WTC11 (cell line): ENCODE measurements around the gene SCAF8.

ENCODE experiments used
- ATF2 ChIP-seq: sonication (generic); formaldehyde crosslinking; IDR thresholded peaks from 2 replicates; pipeline ENCODE4 v1.8.1; 2022; ENCODE audit warnings: low read depth, missing genetic modification reagents, borderline replicate concordance
- CTCF ChIP-seq: fragments of 200-600 bp; IDR thresholded peaks from 2 replicates; pipeline ENCODE4 v1.8.0; 2022; ENCODE audit warnings: antibody characterized with exemption
- ESRRA ChIP-seq: sonication (generic); formaldehyde crosslinking; IDR thresholded peaks from 2 replicates; pipeline ENCODE4 v1.8.1; 2022; ENCODE audit warnings: mild to moderate bottlenecking, missing genetic modification reagents, borderline replicate concordance
- MAX ChIP-seq: sonication (generic); formaldehyde crosslinking; IDR thresholded peaks from 2 replicates; pipeline ENCODE4 v1.8.0; 2022; ENCODE audit warnings: mild to moderate bottlenecking, missing genetic modification reagents
- NFE2L1 ChIP-seq: sonication (generic); formaldehyde crosslinking; IDR thresholded peaks from 2 replicates; pipeline ENCODE4 v1.8.1; 2023; ENCODE audit warnings: missing genetic modification reagents
- NFYB ChIP-seq: sonication (generic); formaldehyde crosslinking; conservative IDR thresholded peaks from 2 replicates; pipeline ENCODE4 v1.8.0; 2022; ENCODE audit warnings: low read depth, missing genetic modification reagents
- PRDM15 ChIP-seq: sonication (generic); formaldehyde crosslinking; IDR thresholded peaks from 2 replicates; pipeline ENCODE4 v1.8.0; 2022; ENCODE audit warnings: missing genetic modification reagents
- PREB ChIP-seq: sonication (generic); formaldehyde crosslinking; IDR thresholded peaks from 2 replicates; pipeline ENCODE4 v1.8.1; 2022; ENCODE audit warnings: mild to moderate bottlenecking, missing genetic modification reagents, moderate library complexity, borderline replicate concordance
- SP1 ChIP-seq: sonication (generic); formaldehyde crosslinking; conservative IDR thresholded peaks from 2 replicates; pipeline ENCODE4 v1.8.1; 2022; ENCODE audit warnings: missing genetic modification reagents
- TEAD1 ChIP-seq: sonication (generic); formaldehyde crosslinking; IDR thresholded peaks from 2 replicates; pipeline ENCODE4 v1.8.0; 2022; ENCODE audit warnings: mild to moderate bottlenecking, missing genetic modification reagents
- TF ChIP-seq, protein P1 (sequence below): sonication (generic); formaldehyde crosslinking; IDR thresholded peaks from 2 replicates; pipeline ENCODE4 v1.8.1; 2023; ENCODE audit warnings: mild to moderate bottlenecking, missing genetic modification reagents
- TF ChIP-seq, protein P2 (sequence below): sonication (generic); formaldehyde crosslinking; conservative IDR thresholded peaks from 2 replicates; pipeline ENCODE4 v1.8.1; 2023; ENCODE audit warnings: mild to moderate bottlenecking, low read depth, missing genetic modification reagents, moderate library complexity
- TF ChIP-seq, protein P3 (sequence below): sonication (generic); formaldehyde crosslinking; IDR thresholded peaks from 2 replicates; pipeline ENCODE4 v1.8.0; 2023; ENCODE audit warnings: missing genetic modification reagents, mild to moderate bottlenecking, borderline replicate concordance

- TF ChIP-seq ESRRA (CRISPR knock-in tag) (no peak), CTCF (no peak), SP1 (CRISPR knock-in tag) (no peak), ATF2 (CRISPR knock-in tag) (no peak), NFE2L1 (CRISPR knock-in tag) (no peak), MAX (CRISPR knock-in tag) (no peak), PREB (CRISPR knock-in tag) (no peak), TEAD1 (CRISPR knock-in tag) (no peak), PRDM15 (CRISPR knock-in tag) (no peak), NFYB (CRISPR knock-in tag) (no peak)
- TF ChIP-seq, protein P1, sequence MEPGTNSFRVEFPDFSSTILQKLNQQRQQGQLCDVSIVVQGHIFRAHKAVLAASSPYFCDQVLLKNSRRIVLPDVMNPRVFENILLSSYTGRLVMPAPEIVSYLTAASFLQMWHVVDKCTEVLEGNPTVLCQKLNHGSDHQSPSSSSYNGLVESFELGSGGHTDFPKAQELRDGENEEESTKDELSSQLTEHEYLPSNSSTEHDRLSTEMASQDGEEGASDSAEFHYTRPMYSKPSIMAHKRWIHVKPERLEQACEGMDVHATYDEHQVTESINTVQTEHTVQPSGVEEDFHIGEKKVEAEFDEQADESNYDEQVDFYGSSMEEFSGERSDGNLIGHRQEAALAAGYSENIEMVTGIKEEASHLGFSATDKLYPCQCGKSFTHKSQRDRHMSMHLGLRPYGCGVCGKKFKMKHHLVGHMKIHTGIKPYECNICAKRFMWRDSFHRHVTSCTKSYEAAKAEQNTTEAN (CRISPR knock-in tag) = no peak
- TF ChIP-seq, protein P2, sequence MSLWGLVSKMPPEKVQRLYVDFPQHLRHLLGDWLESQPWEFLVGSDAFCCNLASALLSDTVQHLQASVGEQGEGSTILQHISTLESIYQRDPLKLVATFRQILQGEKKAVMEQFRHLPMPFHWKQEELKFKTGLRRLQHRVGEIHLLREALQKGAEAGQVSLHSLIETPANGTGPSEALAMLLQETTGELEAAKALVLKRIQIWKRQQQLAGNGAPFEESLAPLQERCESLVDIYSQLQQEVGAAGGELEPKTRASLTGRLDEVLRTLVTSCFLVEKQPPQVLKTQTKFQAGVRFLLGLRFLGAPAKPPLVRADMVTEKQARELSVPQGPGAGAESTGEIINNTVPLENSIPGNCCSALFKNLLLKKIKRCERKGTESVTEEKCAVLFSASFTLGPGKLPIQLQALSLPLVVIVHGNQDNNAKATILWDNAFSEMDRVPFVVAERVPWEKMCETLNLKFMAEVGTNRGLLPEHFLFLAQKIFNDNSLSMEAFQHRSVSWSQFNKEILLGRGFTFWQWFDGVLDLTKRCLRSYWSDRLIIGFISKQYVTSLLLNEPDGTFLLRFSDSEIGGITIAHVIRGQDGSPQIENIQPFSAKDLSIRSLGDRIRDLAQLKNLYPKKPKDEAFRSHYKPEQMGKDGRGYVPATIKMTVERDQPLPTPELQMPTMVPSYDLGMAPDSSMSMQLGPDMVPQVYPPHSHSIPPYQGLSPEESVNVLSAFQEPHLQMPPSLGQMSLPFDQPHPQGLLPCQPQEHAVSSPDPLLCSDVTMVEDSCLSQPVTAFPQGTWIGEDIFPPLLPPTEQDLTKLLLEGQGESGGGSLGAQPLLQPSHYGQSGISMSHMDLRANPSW (CRISPR knock-in tag) = no peak
- TF ChIP-seq, protein P3, sequence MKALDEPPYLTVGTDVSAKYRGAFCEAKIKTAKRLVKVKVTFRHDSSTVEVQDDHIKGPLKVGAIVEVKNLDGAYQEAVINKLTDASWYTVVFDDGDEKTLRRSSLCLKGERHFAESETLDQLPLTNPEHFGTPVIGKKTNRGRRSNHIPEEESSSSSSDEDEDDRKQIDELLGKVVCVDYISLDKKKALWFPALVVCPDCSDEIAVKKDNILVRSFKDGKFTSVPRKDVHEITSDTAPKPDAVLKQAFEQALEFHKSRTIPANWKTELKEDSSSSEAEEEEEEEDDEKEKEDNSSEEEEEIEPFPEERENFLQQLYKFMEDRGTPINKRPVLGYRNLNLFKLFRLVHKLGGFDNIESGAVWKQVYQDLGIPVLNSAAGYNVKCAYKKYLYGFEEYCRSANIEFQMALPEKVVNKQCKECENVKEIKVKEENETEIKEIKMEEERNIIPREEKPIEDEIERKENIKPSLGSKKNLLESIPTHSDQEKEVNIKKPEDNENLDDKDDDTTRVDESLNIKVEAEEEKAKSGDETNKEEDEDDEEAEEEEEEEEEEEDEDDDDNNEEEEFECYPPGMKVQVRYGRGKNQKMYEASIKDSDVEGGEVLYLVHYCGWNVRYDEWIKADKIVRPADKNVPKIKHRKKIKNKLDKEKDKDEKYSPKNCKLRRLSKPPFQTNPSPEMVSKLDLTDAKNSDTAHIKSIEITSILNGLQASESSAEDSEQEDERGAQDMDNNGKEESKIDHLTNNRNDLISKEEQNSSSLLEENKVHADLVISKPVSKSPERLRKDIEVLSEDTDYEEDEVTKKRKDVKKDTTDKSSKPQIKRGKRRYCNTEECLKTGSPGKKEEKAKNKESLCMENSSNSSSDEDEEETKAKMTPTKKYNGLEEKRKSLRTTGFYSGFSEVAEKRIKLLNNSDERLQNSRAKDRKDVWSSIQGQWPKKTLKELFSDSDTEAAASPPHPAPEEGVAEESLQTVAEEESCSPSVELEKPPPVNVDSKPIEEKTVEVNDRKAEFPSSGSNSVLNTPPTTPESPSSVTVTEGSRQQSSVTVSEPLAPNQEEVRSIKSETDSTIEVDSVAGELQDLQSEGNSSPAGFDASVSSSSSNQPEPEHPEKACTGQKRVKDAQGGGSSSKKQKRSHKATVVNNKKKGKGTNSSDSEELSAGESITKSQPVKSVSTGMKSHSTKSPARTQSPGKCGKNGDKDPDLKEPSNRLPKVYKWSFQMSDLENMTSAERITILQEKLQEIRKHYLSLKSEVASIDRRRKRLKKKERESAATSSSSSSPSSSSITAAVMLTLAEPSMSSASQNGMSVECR (CRISPR knock-in tag) = no peak
Measured at GRCh38 chr6:154696661-154697060, 36.6 kb upstream of the SCAF8 start.
